ENCODE data around the gene SORCS3.

The SORCS3 gene

DNA sequence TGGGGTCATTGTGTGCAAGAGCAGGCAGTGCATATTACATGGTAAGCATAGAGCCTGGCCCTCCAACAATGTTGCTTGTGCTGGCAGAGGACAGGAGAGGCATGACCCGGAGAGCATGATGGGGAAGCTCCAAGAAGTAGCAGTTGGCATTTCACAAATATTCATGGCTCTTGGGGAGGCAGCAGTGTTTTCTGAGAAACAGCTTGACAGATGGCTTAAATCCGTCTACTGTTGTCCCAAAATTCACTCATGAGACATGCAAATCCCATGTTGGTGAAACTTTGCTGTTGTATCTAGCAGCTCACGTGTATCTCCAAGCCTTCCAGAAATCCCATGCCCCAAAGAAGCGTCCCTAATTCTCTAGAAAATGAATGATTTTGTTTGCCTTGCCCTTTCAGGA lies 487.0 kb downstream of the SORCS3 start:
- DNase-seq, result no peak

DNA sequence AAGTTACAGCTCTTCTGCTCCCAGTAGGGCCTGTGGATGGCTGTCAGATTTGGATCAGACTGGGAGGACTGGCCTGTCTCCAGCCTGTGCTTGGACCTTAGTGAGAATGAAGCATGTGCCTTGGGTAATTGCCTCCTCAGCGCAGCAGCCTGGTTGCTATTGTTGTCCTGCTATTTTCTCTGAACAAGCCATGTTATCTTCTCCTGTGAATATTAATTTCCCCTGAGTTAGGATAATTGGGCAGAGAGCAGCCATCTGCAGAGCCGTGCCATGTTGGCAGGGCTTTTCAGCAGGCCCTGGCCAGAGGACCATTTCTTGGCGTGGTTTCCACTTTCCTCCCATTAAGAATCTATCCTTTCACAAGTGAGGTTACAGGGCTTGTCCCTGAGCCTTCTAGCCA lies 497.3 kb downstream of the SORCS3 start:
- no peak for DNase-seq

DNA sequence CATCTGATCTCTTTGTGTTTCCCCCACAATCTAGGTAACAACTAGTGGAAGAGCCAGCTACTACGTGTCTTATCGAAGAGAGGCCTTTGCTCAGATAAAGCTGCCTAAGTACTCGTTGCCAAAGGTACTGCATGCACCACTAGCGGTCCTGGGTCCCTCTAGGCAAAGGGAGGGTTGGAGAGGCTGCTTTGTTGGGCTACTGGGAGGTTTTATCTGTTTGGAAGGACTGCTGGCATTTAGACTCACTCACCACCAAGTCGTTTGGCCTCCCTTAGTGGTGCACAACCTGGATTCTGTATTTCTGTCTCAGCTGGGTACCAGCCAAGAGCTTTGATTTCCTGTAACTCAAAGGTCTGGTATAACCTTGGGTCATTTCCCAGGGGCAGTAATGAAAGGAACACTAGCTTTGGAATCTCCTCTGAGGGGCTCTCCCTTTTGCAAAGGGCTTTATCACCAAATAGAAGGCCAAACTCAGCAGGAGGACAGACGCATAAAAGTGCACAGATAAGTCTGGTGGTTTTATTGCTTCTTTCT lies 498.3 kb downstream of the SORCS3 start:
- no peak for DNase-seq

DNA sequence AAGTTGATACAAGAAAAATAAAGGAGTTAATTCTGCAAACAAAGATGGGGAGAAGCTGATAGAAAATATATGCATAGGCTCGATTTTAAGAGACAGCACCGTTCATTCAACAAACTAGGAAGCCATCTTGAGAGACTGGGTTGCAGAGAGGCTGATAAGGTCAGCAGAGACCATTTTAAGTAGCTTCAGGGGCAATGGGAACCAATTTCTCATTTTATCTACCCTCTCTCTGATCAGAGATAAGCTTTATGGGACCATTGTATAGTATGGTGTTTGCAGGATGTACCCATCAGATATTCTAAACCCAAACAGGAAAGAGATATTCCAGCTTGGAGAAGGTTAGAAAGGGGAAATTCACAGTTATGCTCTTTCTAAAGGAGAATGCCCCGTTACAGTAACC lies 499.5 kb downstream of the SORCS3 start:
- no peak for DNase-seq

DNA sequence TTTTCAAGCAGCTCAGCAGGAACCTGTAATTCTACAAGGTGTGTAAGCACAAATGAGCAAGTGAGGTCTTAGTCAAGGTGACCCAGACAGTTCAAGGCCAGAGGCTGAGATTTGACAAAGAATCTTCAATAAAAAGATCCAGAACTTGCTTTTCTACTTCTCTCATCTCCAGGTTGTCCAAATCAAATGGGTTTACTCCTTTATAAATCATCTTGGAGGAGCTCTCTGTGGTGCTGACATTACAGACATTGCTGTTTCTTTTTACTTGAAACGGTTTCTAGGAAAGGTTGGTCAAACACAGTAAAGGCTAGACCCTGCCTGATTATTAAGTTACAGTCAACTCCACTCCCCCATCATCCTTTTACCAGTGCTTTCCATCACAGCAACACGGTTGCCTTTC lies 504.6 kb downstream of the SORCS3 start:
- no peak for DNase-seq

DNA sequence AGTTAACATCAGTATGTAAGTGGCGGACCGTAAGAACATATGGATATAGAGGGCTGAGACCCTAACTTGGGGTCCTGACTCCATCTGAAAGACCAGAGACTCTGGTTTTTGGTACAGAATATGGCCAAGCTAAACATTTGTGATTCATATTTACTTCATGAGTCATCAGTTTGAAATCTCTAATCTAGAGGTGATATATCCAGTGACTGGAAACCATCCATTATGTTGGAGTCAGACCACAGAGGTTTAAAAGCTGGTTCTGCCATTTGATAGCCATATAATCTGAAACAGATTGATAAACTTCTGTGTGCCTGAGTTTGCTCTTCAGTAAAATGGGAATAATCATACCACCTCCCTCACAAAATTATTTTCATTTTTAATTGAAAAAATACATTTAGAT lies 505.3 kb downstream of the SORCS3 start:
- DNase-seq, result no peak

DNA sequence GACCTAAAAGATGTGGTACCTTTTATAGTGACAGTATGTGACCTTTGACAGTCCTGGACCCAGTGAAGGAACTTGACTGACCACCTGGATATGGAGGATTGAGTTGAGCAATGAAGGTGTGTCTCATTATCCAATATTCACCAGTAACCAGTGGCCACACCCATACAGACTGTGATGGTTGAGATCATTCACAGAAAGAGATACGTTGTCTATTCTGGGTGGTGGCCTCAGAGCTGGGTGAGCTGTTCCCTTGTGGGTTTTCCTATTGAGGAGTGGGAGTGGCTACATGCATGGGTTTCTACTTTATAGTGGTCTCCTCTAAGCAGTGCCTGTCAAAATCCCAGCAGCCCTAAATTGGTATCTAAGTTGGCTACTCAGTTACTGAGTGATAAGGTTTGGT lies 507.4 kb downstream of the SORCS3 start:
- DNase-seq, result no peak

DNA sequence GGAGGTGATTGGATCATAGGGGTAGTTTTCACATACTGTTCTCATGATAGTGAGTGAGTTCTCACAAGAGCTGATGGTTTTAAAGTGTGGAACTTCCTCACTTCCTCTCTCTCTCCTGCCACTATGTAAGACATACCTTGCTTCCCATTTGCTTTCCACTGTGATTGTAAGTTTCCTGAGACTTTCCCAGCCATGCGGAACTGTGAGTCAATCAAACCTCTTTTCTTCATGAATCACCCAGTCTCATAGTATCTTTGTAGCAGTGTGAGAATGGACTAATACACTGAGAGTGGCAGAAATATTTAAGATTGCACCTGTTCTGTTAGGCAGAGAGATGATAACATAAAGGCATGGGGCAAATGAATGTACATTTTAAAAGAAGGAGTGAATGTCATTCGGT lies 507.8 kb downstream of the SORCS3 start:
- DNase-seq, result no peak

DNA sequence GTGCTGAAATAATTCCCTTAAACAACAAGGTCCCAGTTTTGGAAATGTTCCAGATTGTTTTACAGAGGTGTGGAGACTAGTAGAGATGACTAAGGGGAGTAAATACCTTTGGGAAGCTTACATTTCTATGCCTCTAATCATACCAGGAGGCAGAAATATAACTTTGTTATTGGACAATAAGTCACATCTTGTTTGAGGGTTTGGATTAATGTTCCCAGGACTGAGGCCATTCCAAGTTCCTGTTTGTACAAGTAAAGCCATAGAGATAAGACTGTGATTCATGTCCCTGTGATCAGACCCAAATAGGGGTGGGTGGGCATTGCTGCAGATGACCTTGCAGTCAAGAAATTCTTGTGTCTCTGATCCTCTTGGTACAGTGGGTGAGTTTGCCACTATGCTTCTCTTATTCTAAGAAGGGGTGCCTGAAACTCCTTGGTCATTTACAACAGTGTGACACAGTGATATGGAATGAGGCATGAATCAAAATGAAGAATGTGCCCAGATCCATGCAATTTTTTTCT lies 508.3 kb downstream of the SORCS3 start:
- no peak for DNase-seq

DNA sequence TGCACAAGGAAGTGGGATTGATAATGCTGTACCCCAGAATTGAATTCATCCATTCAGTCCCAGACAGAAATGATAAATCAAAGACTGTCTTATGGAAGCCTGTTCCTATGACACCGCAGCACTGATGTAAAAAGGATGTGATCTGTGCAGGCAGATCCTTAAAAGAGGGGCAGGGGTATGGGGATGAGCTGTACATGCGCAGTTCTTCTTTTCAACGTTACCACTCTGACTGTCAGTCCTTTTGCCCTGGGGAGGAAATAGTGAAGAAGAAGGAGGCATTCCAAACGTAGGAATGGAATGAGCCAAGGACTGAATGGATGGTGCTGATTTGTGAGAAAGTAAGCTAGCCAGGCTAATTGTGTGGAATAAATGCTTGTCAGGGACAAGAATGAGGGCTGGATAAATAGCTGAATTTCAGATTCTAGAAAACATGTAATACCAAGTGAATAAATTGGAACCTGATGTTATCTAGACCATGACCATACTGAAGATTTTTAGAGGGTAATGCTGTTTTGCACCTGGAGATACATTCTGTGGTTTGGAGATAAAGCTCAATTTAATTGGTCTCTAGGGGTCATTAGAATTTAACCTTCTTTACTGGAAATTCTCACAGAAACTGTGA lies 509.3 kb downstream of the SORCS3 start:
- peak; percentile 8 for DNase-seq

DNA sequence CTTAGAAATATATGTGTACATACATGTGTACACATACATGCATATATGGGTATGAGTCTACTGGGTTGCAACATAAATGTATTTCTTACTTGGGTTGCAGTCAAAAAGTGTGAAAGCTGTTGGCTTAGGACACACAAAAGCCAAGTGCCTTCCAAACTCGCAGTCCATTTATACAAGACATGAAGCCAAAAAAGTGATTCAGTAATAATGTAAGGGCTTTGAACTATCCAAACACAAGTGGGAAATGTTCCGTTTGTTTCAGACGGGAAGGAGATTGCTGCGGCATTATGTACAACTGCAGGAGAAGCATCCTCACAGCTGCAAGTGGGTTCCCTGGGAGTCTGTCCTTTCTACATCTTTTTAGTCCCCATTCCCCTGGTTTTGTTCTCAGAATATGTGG lies 513.6 kb downstream of the SORCS3 start:
- DNase-seq, result no peak

DNA sequence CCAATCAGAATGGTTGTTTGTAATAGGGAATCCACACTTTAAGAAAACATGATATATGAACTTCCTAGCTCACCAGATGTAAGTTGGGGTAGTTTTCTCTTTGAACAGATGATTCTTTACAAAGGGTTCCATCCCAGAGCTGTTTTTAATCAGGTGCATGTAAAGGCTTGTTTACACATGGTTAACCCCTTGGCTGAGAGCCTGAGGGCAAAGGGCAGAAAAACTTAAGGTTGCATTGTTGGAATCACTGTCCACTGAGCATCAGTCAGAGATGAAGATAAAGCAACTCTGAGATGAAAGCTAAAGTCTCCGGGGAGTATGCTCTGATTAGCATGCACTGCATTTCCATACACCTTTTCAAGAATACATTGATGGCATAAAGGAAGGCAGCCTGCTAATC lies 518.2 kb downstream of the SORCS3 start:
- DNase-seq, result no peak

DNA sequence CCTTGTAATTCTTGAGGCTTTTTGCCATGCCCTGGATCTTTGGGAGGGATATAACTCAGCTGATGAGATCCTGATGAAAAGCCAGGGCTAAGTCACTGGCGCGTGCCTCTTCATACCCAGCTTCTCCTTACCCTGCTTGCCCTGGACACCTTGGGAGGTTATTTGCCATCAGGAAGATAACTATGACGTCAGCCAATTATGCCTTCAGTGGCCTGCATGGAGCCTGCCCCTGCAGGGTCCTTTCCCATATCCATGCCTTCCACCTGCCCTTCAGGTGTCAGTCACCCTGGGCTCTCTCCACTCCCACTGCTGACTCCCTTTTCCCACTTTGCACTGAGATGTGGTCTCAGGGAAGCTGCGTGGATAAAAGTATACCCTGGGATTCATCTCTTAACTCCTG lies 520.1 kb downstream of the SORCS3 start:
- no peak for DNase-seq

DNA sequence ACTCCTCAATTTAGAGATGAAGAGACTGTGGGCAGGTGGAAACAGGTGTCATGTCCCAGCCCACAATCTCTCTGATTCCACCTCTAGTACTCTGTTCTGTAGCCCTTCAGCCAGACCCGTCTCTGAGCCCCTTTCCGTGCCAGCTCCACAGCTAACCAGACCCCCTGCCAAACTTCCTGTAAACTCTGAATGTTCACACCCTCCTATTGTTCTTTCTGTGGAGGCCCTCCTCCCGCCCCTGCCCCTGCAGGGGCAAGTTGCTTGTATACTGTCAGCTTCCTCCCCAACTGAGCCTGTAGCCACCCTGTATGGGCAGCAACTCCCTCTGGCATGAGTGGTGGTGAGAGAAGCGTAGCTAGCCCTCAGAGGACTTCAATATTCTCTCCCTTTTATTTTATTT lies 520.7 kb downstream of the SORCS3 start:
- no peak for DNase-seq

DNA sequence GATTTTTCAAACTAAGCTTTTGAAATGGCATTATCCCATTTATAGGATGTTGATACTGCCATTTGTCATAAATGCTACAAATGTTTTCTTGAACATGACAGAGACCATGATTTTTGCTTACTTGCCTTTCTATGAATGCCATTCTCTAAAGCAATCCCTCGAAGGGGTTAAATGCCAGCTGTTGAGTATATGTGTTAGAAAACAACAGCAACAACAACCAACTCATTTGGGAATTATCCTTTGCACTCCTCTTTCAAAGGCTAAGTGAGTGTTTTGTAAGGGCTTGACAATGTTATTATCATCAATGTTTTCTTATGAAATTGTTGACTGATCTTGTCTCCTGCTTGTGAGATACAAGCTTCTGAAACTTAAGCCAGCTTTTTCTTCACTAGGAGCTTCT lies 529.4 kb downstream of the SORCS3 start:
- DNase-seq, result no peak

DNA sequence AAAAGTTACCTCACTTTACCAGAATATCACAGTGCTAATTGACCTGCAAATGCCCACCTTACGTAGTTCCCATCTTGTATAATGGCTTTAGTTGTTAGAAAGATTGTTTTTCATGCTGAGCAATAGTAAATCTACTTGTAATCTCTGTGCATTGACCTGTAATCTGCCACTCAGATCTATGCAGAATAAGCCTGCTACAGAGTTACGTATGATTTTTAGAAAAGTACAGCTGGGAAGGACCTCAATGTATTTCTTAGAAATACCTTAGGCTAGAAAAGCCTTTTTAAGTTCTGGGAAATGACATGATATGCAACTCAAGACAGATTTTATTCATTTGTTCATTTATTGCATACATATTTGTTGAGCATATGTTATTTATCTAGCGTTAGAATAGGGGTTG lies 530.9 kb downstream of the SORCS3 start:
- DNase-seq, result no peak

DNA sequence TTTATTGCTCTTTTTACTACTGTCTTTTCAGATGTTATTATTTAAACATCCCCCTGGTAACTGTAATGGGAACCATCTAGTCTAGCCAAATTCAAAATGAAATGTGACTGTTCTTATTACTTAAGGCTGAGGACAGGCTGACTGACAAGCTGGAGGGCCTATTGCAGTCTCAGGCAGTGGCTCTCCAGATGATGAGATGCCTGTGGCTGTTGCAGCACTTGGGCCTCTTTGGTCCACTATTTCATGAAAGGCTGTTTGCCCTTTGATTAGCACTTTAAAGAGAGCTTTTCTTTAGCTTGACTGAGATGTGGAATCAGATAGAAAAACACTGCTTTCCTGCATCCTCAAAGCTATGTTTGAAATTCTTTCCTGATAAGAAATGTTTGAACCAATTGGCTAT lies 540.5 kb downstream of the SORCS3 start:
- DNase-seq, result no peak

DNA sequence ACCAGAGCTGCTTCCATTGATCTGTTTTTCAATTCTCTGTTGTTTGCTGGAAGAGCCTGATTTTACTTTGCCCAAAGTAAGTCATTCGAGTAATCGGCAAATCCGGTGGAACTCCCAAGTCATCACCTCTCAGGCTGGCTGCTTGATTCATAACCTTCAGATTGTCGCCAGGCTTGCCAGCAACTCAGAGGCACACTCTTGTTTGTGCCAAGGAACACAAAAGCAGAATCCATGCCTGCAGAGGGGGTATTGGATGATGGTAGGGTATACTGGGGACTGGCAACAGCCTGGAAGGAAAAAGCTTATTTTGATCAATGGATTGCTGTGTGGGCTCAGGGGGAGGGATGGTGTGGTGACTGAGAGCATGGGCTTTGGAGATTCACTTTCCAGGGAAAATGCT lies 542.4 kb downstream of the SORCS3 start:
- peak; percentile 7 for DNase-seq

DNA sequence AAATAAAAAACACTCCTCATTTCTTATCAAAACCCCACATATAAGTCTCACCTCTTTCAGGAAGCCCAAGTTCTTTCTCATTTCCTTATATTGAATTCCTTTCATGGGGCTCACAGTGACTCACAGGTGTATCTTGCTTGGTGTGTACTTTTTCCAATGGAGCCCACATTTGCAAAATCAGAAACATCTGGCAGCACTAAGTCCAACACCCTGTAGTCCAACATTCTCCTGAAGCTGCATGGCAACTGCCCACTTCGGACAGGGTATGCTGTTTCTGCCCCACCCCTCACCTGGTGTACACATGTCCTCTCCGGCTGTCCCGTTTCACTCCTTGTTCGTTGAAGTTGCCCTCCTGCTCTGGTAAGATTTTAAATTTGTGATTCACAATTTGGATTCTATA lies 544.1 kb downstream of the SORCS3 start:
- DNase-seq, result no peak

DNA sequence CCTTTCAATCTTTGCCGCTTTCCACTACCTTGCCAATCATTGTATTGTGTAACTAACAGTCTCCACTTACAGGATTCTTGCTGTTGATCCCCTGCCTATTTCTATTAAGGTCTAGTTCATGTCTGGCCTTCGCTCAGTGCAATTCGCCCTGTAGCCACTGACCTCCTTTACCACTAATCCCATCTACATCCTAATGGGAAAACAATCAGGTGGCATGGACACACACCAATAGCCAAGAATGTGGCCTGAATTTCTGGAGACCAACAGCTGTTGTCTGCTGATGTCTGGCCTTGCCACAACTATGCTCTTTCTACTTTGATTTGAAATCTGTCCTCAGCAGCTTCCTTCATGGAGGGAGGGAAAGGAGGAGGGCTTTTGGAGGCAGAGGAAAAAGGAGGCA lies 546.2 kb downstream of the SORCS3 start:
- DNase-seq, result peak; percentile 68

DNA sequence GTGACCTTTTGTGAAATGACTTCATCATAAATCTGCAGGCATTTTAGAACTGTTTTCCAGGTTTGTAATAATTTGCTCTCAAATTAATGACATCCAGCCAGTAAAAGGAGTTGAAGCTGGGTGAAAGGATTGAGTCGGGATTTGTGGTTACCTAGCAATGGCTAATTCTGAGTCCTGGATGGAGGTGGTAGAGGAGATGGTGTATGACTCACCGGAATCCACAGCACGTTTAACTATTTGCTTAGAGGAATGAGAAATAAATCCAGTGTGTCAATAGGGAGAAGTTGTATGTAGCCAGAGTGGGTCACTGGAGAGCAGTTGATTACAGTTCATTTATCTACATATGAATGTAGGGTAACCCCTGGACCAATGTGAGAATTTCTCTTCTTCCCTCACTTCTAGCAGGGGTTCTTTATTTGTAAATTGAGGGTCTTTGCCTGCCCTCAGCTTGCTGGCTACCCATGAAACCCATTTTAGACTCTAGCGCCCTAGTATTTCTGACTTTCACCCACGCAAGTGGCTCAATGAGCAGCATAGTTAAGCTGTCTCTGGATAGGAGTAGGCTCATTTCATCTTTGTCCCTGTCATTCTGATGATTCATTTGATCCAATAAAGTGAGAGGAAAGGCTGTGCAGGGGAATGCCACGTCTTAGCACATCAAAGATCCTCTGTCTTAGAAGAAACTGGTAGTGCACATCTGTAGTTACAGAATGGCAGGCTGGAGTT lies 547.8 kb downstream of the SORCS3 start:
- DNase-seq, result no peak

DNA sequence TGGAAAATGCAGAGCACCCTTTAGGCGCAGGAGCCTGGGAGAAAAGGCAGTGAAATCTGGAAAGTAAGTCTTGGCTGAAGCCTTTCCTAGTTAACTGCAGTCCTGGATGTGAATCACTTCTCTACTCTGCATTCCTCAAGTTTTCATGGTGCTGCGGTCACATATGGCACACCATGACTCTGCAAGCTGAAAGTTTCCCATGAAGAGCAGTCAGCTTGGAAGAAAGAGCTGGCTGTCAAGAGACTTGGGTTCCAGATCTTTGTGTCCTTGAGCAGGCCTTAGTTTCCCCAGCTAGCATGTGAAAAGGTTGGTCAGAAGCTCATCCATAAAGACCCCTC lies 548.3 kb downstream of the SORCS3 start:
- DNase-seq, result no peak

DNA sequence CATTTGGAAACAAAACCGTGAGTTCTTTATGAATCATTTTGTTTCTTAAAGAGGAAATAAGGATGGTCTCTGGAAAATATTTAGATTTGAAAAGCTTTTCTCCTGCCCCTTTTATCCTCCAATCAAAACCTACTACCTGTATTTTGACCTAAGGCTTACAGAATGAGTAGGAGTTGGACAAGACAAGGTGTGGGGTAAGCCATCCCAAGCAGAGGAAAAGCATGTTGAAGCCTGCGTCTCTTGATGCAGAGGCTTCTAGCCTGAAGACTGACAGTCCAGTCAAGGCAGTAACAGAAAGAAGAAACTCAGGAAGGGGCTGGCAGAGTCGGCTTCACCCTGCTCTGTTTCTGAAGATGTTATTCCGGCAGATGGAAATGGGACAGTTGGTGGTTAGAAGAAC lies 551.1 kb downstream of the SORCS3 start:
- no peak for DNase-seq

DNA sequence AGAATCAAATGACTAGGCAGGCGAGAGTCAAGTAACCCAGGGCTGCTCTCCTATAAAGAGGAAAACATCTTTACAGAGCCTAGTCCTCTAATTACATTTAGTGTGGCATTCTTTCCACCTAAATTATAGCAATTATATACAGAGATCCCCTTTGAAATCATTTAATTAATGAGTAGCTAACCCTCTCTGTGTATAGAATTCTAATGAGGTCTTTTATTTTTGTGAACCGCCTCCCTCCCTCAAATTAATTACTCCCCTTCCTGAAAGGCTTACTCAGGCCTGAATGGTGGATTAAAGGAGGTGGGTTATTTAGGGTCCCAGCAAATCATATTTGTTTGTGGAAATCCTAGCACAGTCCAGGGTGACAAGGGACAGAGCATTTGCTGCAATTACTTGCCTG lies 551.8 kb downstream of the SORCS3 start:
- DNase-seq, result peak; percentile 42

DNA sequence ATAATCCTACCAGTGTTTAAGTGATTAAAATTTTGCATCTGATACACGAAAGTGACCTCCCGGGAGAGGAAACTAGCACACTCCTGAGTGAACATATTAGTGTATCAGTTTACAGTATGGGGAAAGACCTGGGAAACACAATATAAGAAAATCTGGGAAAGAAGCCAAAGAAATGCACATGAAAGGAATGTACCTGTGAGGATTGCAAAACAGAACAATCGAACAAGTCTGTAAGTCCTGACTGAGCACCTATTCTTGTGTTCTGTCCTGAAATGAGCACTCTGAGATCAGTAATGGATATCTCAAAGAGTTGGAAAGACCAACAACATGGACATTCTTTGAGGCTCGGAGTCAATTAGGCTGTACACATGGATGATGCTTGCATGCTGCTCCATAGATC lies 554.7 kb downstream of the SORCS3 start:
- DNase-seq, result no peak
